Neural progenitor cell (in vitro differentiated cells): ENCODE measurements around the gene ITGA11. TPM values are rescaled to one million over a fixed set of nuclear protein-coding genes. Genes with fewer than 3 reads are reported as not detected.
A peak's percentile ranks its signal among the peaks of the same experiment; 100 is the strongest.

Experiments used
- DNase-seq: peaks from one replicate; pipeline ENCODE4 v3.0.0-alpha.2; 2016; ENCODE audit warnings: low spot score
- H2AFZ ChIP-seq: fragments of 200-600 bp; sonication (generic); replicated peaks from 2 replicates; pipeline ENCODE4 v1.6.1; 2016; ENCODE audit warnings: antibody characterized with exemption
- H3F3A ChIP-seq: fragments of 200-600 bp; sonication (generic); 2 replicates; pipeline ENCODE4 v1.6.1; 2016; ENCODE audit warnings: antibody characterized with exemption, low read depth
- H3K27ac ChIP-seq: fragments of 200-600 bp; sonication (generic); 2 replicates; pipeline ENCODE4 v1.5.1; 2016; ENCODE audit warnings: mild to moderate bottlenecking
- H3K27me3 ChIP-seq: fragments of 200-600 bp; sonication (generic); 2 replicates; pipeline ENCODE4 v1.6.1; 2016; ENCODE audit warnings: mild to moderate bottlenecking, moderate library complexity
- H3K36me3 ChIP-seq: fragments of 200-600 bp; sonication (generic); 2 replicates; pipeline ENCODE4 v1.5.1; 2016
- H3K4me1 ChIP-seq: fragments of 200-600 bp; sonication (generic); 2 replicates; pipeline ENCODE4 v1.6.1; 2016; ENCODE audit warnings: mixed run types
- H3K4me2 ChIP-seq: fragments of 200-600 bp; sonication (generic); 2 replicates; pipeline ENCODE4 v1.6.1; 2016
- H3K4me3 ChIP-seq: fragments of 200-600 bp; sonication (generic); 2 replicates; pipeline ENCODE4 v1.5.1; 2016
- H3K79me2 ChIP-seq: fragments of 200-600 bp; sonication (generic); 2 replicates; pipeline ENCODE4 v1.6.1; 2016; ENCODE audit warnings: low read depth
- H3K9ac ChIP-seq: fragments of 200-600 bp; sonication (generic); 2 replicates; pipeline ENCODE4 v1.6.1; 2016
- H3K9me3 ChIP-seq: fragments of 200-600 bp; sonication (generic); 2 replicates; pipeline ENCODE4 v1.5.1; 2016; ENCODE audit warnings: low read depth
- H4K20me1 ChIP-seq: fragments of 200-600 bp; sonication (generic); 2 replicates; pipeline ENCODE4 v1.6.1; 2016; ENCODE audit warnings: low read depth
- H3K27ac Mint-ChIP-seq: 3 replicates; pipeline ENCODE4 v1.8.0; 2021; ENCODE audit warnings: mixed read lengths
- H3K27me3 Mint-ChIP-seq: 2 replicates; pipeline ENCODE4 v1.8.0; 2022; ENCODE audit warnings: low read depth, mild to moderate bottlenecking, inconsistent platforms, moderate library complexity, mixed read lengths; ENCODE audit not compliant: insufficient read depth
- H3K36me3 Mint-ChIP-seq: 3 replicates; pipeline ENCODE4 v1.8.0; 2021; ENCODE audit warnings: mixed read lengths
- H3K4me1 Mint-ChIP-seq: 3 replicates; pipeline ENCODE4 v1.8.0; 2021; ENCODE audit warnings: mixed read lengths
- H3K4me3 Mint-ChIP-seq: 3 replicates; pipeline ENCODE4 v1.8.0; 2021; ENCODE audit warnings: mild to moderate bottlenecking, moderate library complexity, mixed read lengths
- H3K9me3 Mint-ChIP-seq: 3 replicates; pipeline ENCODE4 v1.8.0; 2020; ENCODE audit warnings: mixed read lengths
- CTCF ChIP-seq: fragments of 200-600 bp; sonication (generic); IDR thresholded peaks from 2 replicates; pipeline ENCODE4 v1.5.1; 2017; ENCODE audit warnings: antibody characterized with exemption, mild to moderate bottlenecking
- EZH2 ChIP-seq: fragments of 200-600 bp; sonication (generic); IDR thresholded peaks from 2 replicates; pipeline ENCODE4 v1.6.1; 2017; ENCODE audit warnings: antibody characterized with exemption, mild to moderate bottlenecking, moderate library complexity
- EZH2phosphoT487 ChIP-seq: fragments of 200-600 bp; sonication (generic); IDR thresholded peaks from 2 replicates; pipeline ENCODE4 v1.6.1; 2017; ENCODE audit warnings: antibody characterized with exemption
- total RNA-seq: library from RNA; depleted of rRNA; stranded (reverse); fragments of >200 nt; gene quantifications from 2 replicates; pipeline ENCODE4 v1.2.3, GENCODE V29; 2015; ENCODE audit warnings: low replicate concordance

ITGA11 gene
- total RNA-seq, 1 donor from 2014 or later: not detected

GRCh38 chr15:68318931-68319909 lies 112.7 kb downstream of the ITGA11 start:
- no peak for DNase-seq
- H3K9me3 Mint-ChIP-seq: no peaks in the 10 kb centered on the region
- Histone ChIP-seq H3K9ac (no peak overlapping the region), H3K27ac (no peak overlapping the region), H2AFZ (no peak overlapping the region), H3K79me2 (no peaks in the 10 kb centered on the region), H3K4me1 (peaks cover 19% of the 10 kb centered on the region), H3K4me2 (no peak overlapping the region), H4K20me1 (no peaks in the 10 kb centered on the region), H3K27me3 (no peaks in the 10 kb centered on the region), H3K9me3 (no peaks in the 10 kb centered on the region), H3K4me3 (no peak overlapping the region), H3K36me3 (no peaks in the 10 kb centered on the region), H3F3A (peaks cover 16% of the 10 kb centered on the region)
- H3K36me3 Mint-ChIP-seq: no peaks in the 10 kb centered on the region
- TF ChIP-seq CTCF (no peak), EZH2 (no peak), EZH2phosphoT487 (no peak)
- peaks cover 8% of the 10 kb centered on the region for H3K27me3 Mint-ChIP-seq
- H3K27ac Mint-ChIP-seq: no peak overlapping the region
- H3K4me1 Mint-ChIP-seq: peaks cover 30% of the 10 kb centered on the region
- no peak overlapping the region for H3K4me3 Mint-ChIP-seq

- H3K4me1 ChIP-seq: peaks cover 12% of the 10 kb centered on the region
- no peaks in the 10 kb centered on the region for H3K36me3 Mint-ChIP-seq
- no peaks in the 10 kb centered on the region for H4K20me1 ChIP-seq
- no peak for DNase-seq
- H3K4me1 Mint-ChIP-seq: peaks cover 31% of the 10 kb centered on the region
- no peak overlapping the region for H3K4me2 ChIP-seq
- H3K79me2 ChIP-seq: no peaks in the 10 kb centered on the region
- H3K9ac ChIP-seq: no peak overlapping the region
- no peak for TF ChIP-seq EZH2
- TF ChIP-seq CTCF: no peak
- no peak for TF ChIP-seq EZH2phosphoT487
- H3K27me3 ChIP-seq: no peaks in the 10 kb centered on the region
- no peak overlapping the region for H3K27ac ChIP-seq
- no peak overlapping the region for H2AFZ ChIP-seq
- no peak overlapping the region for H3K4me3 ChIP-seq
- H3K27me3 Mint-ChIP-seq: peaks cover 7% of the 10 kb centered on the region
- no peaks in the 10 kb centered on the region for H3K9me3 ChIP-seq
- peak overlapping the region; percentile 76 for H3K27ac Mint-ChIP-seq
- no peaks in the 10 kb centered on the region for H3K9me3 Mint-ChIP-seq
- peaks cover 16% of the 10 kb centered on the region for H3F3A ChIP-seq
- H3K36me3 ChIP-seq: no peaks in the 10 kb centered on the region
- no peak overlapping the region for H3K4me3 Mint-ChIP-seq
Measured at GRCh38 chr15:68318008-68318835, 113.7 kb downstream of the ITGA11 start.

GRCh38 chr15:68317281-68318007 lies 114.5 kb downstream of the ITGA11 start:
- TF ChIP-seq EZH2 (no peak), EZH2phosphoT487 (no peak), CTCF (no peak)
- Mint-ChIP-seq H3K27ac (peak overlapping the region; percentile 76), H3K27me3 (peaks cover 7% of the 10 kb centered on the region), H3K9me3 (no peaks in the 10 kb centered on the region), H3K4me3 (no peak overlapping the region), H3K4me1 (peaks cover 38% of the 10 kb centered on the region), H3K36me3 (no peaks in the 10 kb centered on the region)
- no peaks in the 10 kb centered on the region for H3K27me3 ChIP-seq
- H3K36me3 ChIP-seq: no peaks in the 10 kb centered on the region
- peaks cover 12% of the 10 kb centered on the region for H3K4me1 ChIP-seq
- H3K27ac ChIP-seq: no peak overlapping the region
- no peak overlapping the region for H3K9ac ChIP-seq
- H4K20me1 ChIP-seq: no peaks in the 10 kb centered on the region
- no peaks in the 10 kb centered on the region for H3K79me2 ChIP-seq
- no peak for DNase-seq
- H3K4me2 ChIP-seq: no peak overlapping the region
- peaks cover 16% of the 10 kb centered on the region for H3F3A ChIP-seq
- H3K9me3 ChIP-seq: no peaks in the 10 kb centered on the region
- no peak overlapping the region for H2AFZ ChIP-seq
- H3K4me3 ChIP-seq: no peak overlapping the region
